ENCODE results near the gene ARL13B. TPM values are rescaled to one million over a fixed set of nuclear protein-coding genes. Genes with fewer than 3 reads are reported as not detected.

The ARL13B gene
- total RNA-seq, 1 donor from 2014 or later: 13.5 TPM

- Histone ChIP-seq H3K4me3 (peak overlapping the region; percentile 79 to 85), H3K27me3 (no peaks in the 10 kb centered on the region), H3K4me1 (peaks cover 33% of the 10 kb centered on the region), H3K36me3 (peaks cover 0 to 5% of the 10 kb centered on the region in 2 donors), H3K9me3 (no peaks in the 10 kb centered on the region), H3K27ac (peak overlapping the region; percentile 87)
- intact Hi-C loops (cut with DNase I): no loop called here
- TF ChIP-seq POLR2AphosphoS5 (IDR thresholded peaks at IDR 0.05; ENCODE audit: insufficient read depth in 1 of 2, low read depth in 1 of 2): no peak
- TF ChIP-seq POLR2A (IDR thresholded peaks at IDR 0.05): no peak
- no peak for TF ChIP-seq CTCF (IDR thresholded peaks at IDR 0.05)
- no peak for DNase-seq (ENCODE audit: extremely low spot score in 2 of 2)
Measured at GRCh38 chr3:94063496-94064119, 83.7 kb downstream of the ARL13B start.

GRCh38 chr3:94064243-94064860 lies 84.4 kb downstream of the ARL13B start:
- no peak overlapping the region for H3K4me3 ChIP-seq
- H3K4me1 ChIP-seq: peaks cover 33% of the 10 kb centered on the region
- no peaks in the 10 kb centered on the region for H3K27me3 ChIP-seq
- TF ChIP-seq POLR2A (IDR thresholded peaks at IDR 0.05) (no peak), POLR2AphosphoS5 (IDR thresholded peaks at IDR 0.05; ENCODE audit: insufficient read depth in 1 of 2, low read depth in 1 of 2) (no peak)
- intact Hi-C loops (cut with DNase I): no loop called here
- no peak for DNase-seq (ENCODE audit: extremely low spot score in 2 of 2)
- H3K9me3 ChIP-seq: no peaks in the 10 kb centered on the region
- H3K27ac ChIP-seq: no peak overlapping the region
- peaks cover 0 to 5% of the 10 kb centered on the region in 2 donors for H3K36me3 ChIP-seq

- Histone ChIP-seq H3K9me3 (no peaks in the 10 kb centered on the region), H3K4me3 (no peak overlapping the region), H3K27me3 (no peaks in the 10 kb centered on the region), H3K27ac (no peak overlapping the region), H3K36me3 (peaks cover 0 to 5% of the 10 kb centered on the region in 2 donors), H3K4me1 (peaks cover 33% of the 10 kb centered on the region)
- intact Hi-C loops (cut with DNase I): loop anchor here (5.0 kb wide), 1 partner anchor 58 kb away; no protein-coding TSS in a partner anchor
- DNase-seq (ENCODE audit: extremely low spot score in 2 of 2): no peak
- TF ChIP-seq CTCF (IDR thresholded peaks at IDR 0.05): no peak
Measured at GRCh38 chr3:94065122-94065521, 85.2 kb downstream of the ARL13B start.

GRCh38 chr3:94065819-94066480 lies 86.0 kb downstream of the ARL13B start:
- H3K27ac ChIP-seq: no peak overlapping the region
- intact Hi-C loops (cut with DNase I): loop anchor here (5.0 kb wide), 1 partner anchor 59 kb away; no protein-coding TSS in a partner anchor
- H3K4me1 ChIP-seq: peaks cover 33% of the 10 kb centered on the region
- no peaks in the 10 kb centered on the region for H3K9me3 ChIP-seq
- TF ChIP-seq CTCF (IDR thresholded peaks at IDR 0.05) (no peak), POLR2AphosphoS5 (IDR thresholded peaks at IDR 0.05; ENCODE audit: insufficient read depth in 1 of 2, low read depth in 1 of 2) (no peak), POLR2A (IDR thresholded peaks at IDR 0.05) (no peak)
- no peak for DNase-seq (ENCODE audit: extremely low spot score in 2 of 2)
- peaks cover 0 to 5% of the 10 kb centered on the region in 2 donors for H3K36me3 ChIP-seq
- no peaks in the 10 kb centered on the region for H3K27me3 ChIP-seq
- H3K4me3 ChIP-seq: no peak overlapping the region

- no peak overlapping the region for H3K4me3 ChIP-seq
- peaks cover 31% of the 10 kb centered on the region for H3K4me1 ChIP-seq
- no peak for DNase-seq (ENCODE audit: extremely low spot score in 2 of 2)
- H3K9me3 ChIP-seq: no peaks in the 10 kb centered on the region
- no peaks in the 10 kb centered on the region for H3K27me3 ChIP-seq
- no peak for TF ChIP-seq POLR2AphosphoS5 (IDR thresholded peaks at IDR 0.05; ENCODE audit: insufficient read depth in 1 of 2, low read depth in 1 of 2)
- no peak for TF ChIP-seq POLR2A (IDR thresholded peaks at IDR 0.05)
- no peak for TF ChIP-seq CTCF (IDR thresholded peaks at IDR 0.05)
- no peak overlapping the region for H3K27ac ChIP-seq
- peaks cover 0 to 5% of the 10 kb centered on the region in 2 donors for H3K36me3 ChIP-seq
- intact Hi-C loops (cut with DNase I): loop anchor here (5.0 kb wide), 1 partner anchor 60 kb away; no protein-coding TSS in a partner anchor
Measured at GRCh38 chr3:94066506-94067500, 86.8 kb downstream of the ARL13B start.

Measured in vagina (tissue), 2 donors.